ENCODE measurements around the gene KCTD15. TPM values are rescaled to one million over a fixed set of nuclear protein-coding genes. Genes with fewer than 3 reads are reported as not detected.

Gene KCTD15
- total RNA-seq, 2 experiments from 2014 or later, result 0.33 to 1.3 TPM

- POLR2A ChIA-PET, result no interaction called here
- Mint-ChIP-seq H3K4me1 (peaks cover 7% of the 10 kb centered on the region), H3K9me3 (no peaks in the 10 kb centered on the region), H3K4me3 (no peak overlapping the region), H3K27me3 (peaks cover 16% of the 10 kb centered on the region), H3K27ac (no peak overlapping the region), H3K36me3 (no peaks in the 10 kb centered on the region)
- ATAC-seq (ENCODE audit: low read depth) (no peak), DNase-seq (no peak)
Observed at GRCh38 chr19:33775731-33776487, 20.8 kb upstream of the KCTD15 start.

GRCh38 chr19:33777351-33777750 lies 19.3 kb upstream of the KCTD15 start:
- Mint-ChIP-seq H3K36me3 (no peaks in the 10 kb centered on the region), H3K27me3 (peaks cover 19% of the 10 kb centered on the region), H3K4me3 (no peak overlapping the region), H3K27ac (no peak overlapping the region), H3K9me3 (no peaks in the 10 kb centered on the region), H3K4me1 (peaks cover 7% of the 10 kb centered on the region)
- no peak for ATAC-seq (ENCODE audit: low read depth)
- POLR2A ChIA-PET, result interaction anchor here (1.2 kb wide), 1 partner anchor 368 kb away, joined by 4 read pairs; no protein-coding TSS in a partner anchor
- no peak for DNase-seq

GRCh38 chr19:33777753-33778088 lies 18.9 kb upstream of the KCTD15 start:
- POLR2A ChIA-PET, result interaction anchor here (1.2 kb wide), 1 partner anchor 368 kb away, joined by 4 read pairs; no protein-coding TSS in a partner anchor
- DNase-seq (no peak), ATAC-seq (ENCODE audit: low read depth) (no peak)
- Mint-ChIP-seq H3K4me3 (no peak overlapping the region), H3K27ac (no peak overlapping the region), H3K4me1 (peaks cover 7% of the 10 kb centered on the region), H3K9me3 (no peaks in the 10 kb centered on the region), H3K36me3 (no peaks in the 10 kb centered on the region), H3K27me3 (peaks cover 21% of the 10 kb centered on the region)

- Mint-ChIP-seq H3K4me3 (peak overlapping the region; percentile 36), H3K27ac (no peak overlapping the region), H3K36me3 (no peaks in the 10 kb centered on the region), H3K4me1 (peaks cover 7% of the 10 kb centered on the region), H3K27me3 (peaks cover 21% of the 10 kb centered on the region), H3K9me3 (no peaks in the 10 kb centered on the region)
- POLR2A ChIA-PET, result interaction anchor here (1.2 kb wide), 1 partner anchor 367 kb away, joined by 4 read pairs; no protein-coding TSS in a partner anchor
- DNase-seq (peak; percentile 94), ATAC-seq (ENCODE audit: low read depth) (peak; percentile 91)
Observed at GRCh38 chr19:33778089-33778791, 18.4 kb upstream of the KCTD15 start.

GRCh38 chr19:33779849-33780248 lies 16.8 kb upstream of the KCTD15 start:
- DNase-seq, result no peak
- peaks cover 7% of the 10 kb centered on the region for H3K4me1 Mint-ChIP-seq
- peaks cover 21% of the 10 kb centered on the region for H3K27me3 Mint-ChIP-seq
- H3K36me3 Mint-ChIP-seq, result no peaks in the 10 kb centered on the region
- no peak overlapping the region for H3K27ac Mint-ChIP-seq
- H3K9me3 Mint-ChIP-seq, result no peaks in the 10 kb centered on the region
- no peak for ATAC-seq (ENCODE audit: low read depth)
- POLR2A ChIA-PET, result no interaction called here
- H3K4me3 Mint-ChIP-seq, result no peak overlapping the region

- H3K27ac Mint-ChIP-seq, result no peak overlapping the region
- ATAC-seq (ENCODE audit: low read depth) (no peak), DNase-seq (no peak)
- no peaks in the 10 kb centered on the region for H3K36me3 Mint-ChIP-seq
- POLR2A ChIA-PET, result no interaction called here
- no peak overlapping the region for H3K4me3 Mint-ChIP-seq
- H3K4me1 Mint-ChIP-seq, result peaks cover 8% of the 10 kb centered on the region
- peaks cover 21% of the 10 kb centered on the region for H3K27me3 Mint-ChIP-seq
- H3K9me3 Mint-ChIP-seq, result no peaks in the 10 kb centered on the region
Observed at GRCh38 chr19:33780251-33780650, 16.4 kb upstream of the KCTD15 start.

- peaks cover 12% of the 10 kb centered on the region for H3K4me1 Mint-ChIP-seq
- peaks cover 21% of the 10 kb centered on the region for H3K27me3 Mint-ChIP-seq
- ATAC-seq (ENCODE audit: low read depth) (no peak), DNase-seq (no peak)
- no peaks in the 10 kb centered on the region for H3K36me3 Mint-ChIP-seq
- POLR2A ChIA-PET, result no interaction called here
- no peak overlapping the region for H3K4me3 Mint-ChIP-seq
- H3K9me3 Mint-ChIP-seq, result no peaks in the 10 kb centered on the region
- no peak overlapping the region for H3K27ac Mint-ChIP-seq
Observed at GRCh38 chr19:33780746-33781145, 15.9 kb upstream of the KCTD15 start.

- peaks cover 24% of the 10 kb centered on the region for H3K27me3 Mint-ChIP-seq
- no peak for ATAC-seq (ENCODE audit: low read depth)
- no peaks in the 10 kb centered on the region for H3K36me3 Mint-ChIP-seq
- peaks cover 16% of the 10 kb centered on the region for H3K4me1 Mint-ChIP-seq
- H3K27ac Mint-ChIP-seq, result no peak overlapping the region
- POLR2A ChIA-PET, result no interaction called here
- no peak for DNase-seq
- no peak overlapping the region for H3K4me3 Mint-ChIP-seq
- no peaks in the 10 kb centered on the region for H3K9me3 Mint-ChIP-seq
Observed at GRCh38 chr19:33781415-33781935, 15.2 kb upstream of the KCTD15 start.

GRCh38 chr19:33781996-33782395 lies 14.7 kb upstream of the KCTD15 start:
- ATAC-seq (ENCODE audit: low read depth) (no peak), DNase-seq (no peak)
- Mint-ChIP-seq H3K4me3 (no peak overlapping the region), H3K4me1 (peaks cover 16% of the 10 kb centered on the region), H3K27ac (no peak overlapping the region), H3K36me3 (no peaks in the 10 kb centered on the region), H3K27me3 (peaks cover 26% of the 10 kb centered on the region), H3K9me3 (no peaks in the 10 kb centered on the region)
- POLR2A ChIA-PET, result no interaction called here

GRCh38 chr19:33784432-33784831 lies 12.2 kb upstream of the KCTD15 start:
- no peak for DNase-seq
- H3K4me3 Mint-ChIP-seq, result no peak overlapping the region
- POLR2A ChIA-PET, result no interaction called here
- H3K36me3 Mint-ChIP-seq, result no peaks in the 10 kb centered on the region
- H3K27me3 Mint-ChIP-seq, result peaks cover 22% of the 10 kb centered on the region
- H3K27ac Mint-ChIP-seq, result no peak overlapping the region
- ATAC-seq (ENCODE audit: low read depth), result no peak
- no peaks in the 10 kb centered on the region for H3K9me3 Mint-ChIP-seq
- peaks cover 11% of the 10 kb centered on the region for H3K4me1 Mint-ChIP-seq

- POLR2A ChIA-PET, result no interaction called here
- no peaks in the 10 kb centered on the region for H3K9me3 Mint-ChIP-seq
- H3K4me3 Mint-ChIP-seq, result no peak overlapping the region
- H3K27ac Mint-ChIP-seq, result no peak overlapping the region
- ATAC-seq (ENCODE audit: low read depth) (no peak), DNase-seq (no peak)
- H3K4me1 Mint-ChIP-seq, result peaks cover 9% of the 10 kb centered on the region
- H3K36me3 Mint-ChIP-seq, result no peaks in the 10 kb centered on the region
- H3K27me3 Mint-ChIP-seq, result peaks cover 22% of the 10 kb centered on the region
Observed at GRCh38 chr19:33785795-33786194, 10.9 kb upstream of the KCTD15 start.

GRCh38 chr19:33788676-33789075 lies 8.0 kb upstream of the KCTD15 start:
- POLR2A ChIA-PET, result no interaction called here
- no peaks in the 10 kb centered on the region for H3K36me3 Mint-ChIP-seq
- H3K4me3 Mint-ChIP-seq, result no peak overlapping the region
- no peaks in the 10 kb centered on the region for H3K9me3 Mint-ChIP-seq
- no peak overlapping the region for H3K27ac Mint-ChIP-seq
- H3K4me1 Mint-ChIP-seq, result peaks cover 9% of the 10 kb centered on the region
- peaks cover 29% of the 10 kb centered on the region for H3K27me3 Mint-ChIP-seq
- DNase-seq (no peak), ATAC-seq (ENCODE audit: low read depth) (no peak)

- no peak overlapping the region for H3K27ac Mint-ChIP-seq
- H3K4me3 Mint-ChIP-seq, result no peak overlapping the region
- POLR2A ChIA-PET, result no interaction called here
- ATAC-seq (ENCODE audit: low read depth) (no peak), DNase-seq (no peak)
- peaks cover 9% of the 10 kb centered on the region for H3K4me1 Mint-ChIP-seq
- H3K36me3 Mint-ChIP-seq, result no peaks in the 10 kb centered on the region
- H3K27me3 Mint-ChIP-seq, result peaks cover 35% of the 10 kb centered on the region
- H3K9me3 Mint-ChIP-seq, result no peaks in the 10 kb centered on the region
Observed at GRCh38 chr19:33789344-33789743, 7.3 kb upstream of the KCTD15 start.
